ENCODE data around the gene DPH7.
"Not testable (repeated sequence)": the region's sequence is repeated elsewhere in the genome, so short reads cannot be mapped to it uniquely, and the experiment has no call there.

Gene DPH7

GRCh38 chr9:137524981-137525317 is 53.8 kb downstream of the DPH7 start:
- TF ChIP-seq JUND (IDR thresholded peaks at IDR 0.05; ENCODE audit: low read depth): no peak
- in situ Hi-C loops (cut with HindIII; ENCODE audit: low pct_unique_long_range_greater_than_20kb, low sequenced_read_pairs): no loop called here

GRCh38 chr9:137524161-137524980 is 54.4 kb downstream of the DPH7 start:
- in situ Hi-C loops (cut with HindIII; ENCODE audit: low pct_unique_long_range_greater_than_20kb, low sequenced_read_pairs): no loop called here
- DNase-seq (ENCODE audit: low read depth in 1 of 2, low spot score in 1 of 2): no peak
- no peak for TF ChIP-seq JUND (IDR thresholded peaks at IDR 0.05; ENCODE audit: low read depth)

More at GRCh38 chr9:137524981-137525317, 53.8 kb downstream of the DPH7 start:
- DNase-seq (ENCODE audit: low read depth in 1 of 2, low spot score in 1 of 2): no peak

GRCh38 chr9:137522746-137523455 is 55.8 kb downstream of the DPH7 start:
- in situ Hi-C loops (cut with HindIII; ENCODE audit: low pct_unique_long_range_greater_than_20kb, low sequenced_read_pairs): no loop called here
- TF ChIP-seq JUND (IDR thresholded peaks at IDR 0.05; ENCODE audit: low read depth): no peak
- DNase-seq (ENCODE audit: low read depth in 1 of 2, low spot score in 1 of 2): no peak

- no peak for TF ChIP-seq JUND (IDR thresholded peaks at IDR 0.05; ENCODE audit: low read depth)
- in situ Hi-C loops (cut with HindIII; ENCODE audit: low pct_unique_long_range_greater_than_20kb, low sequenced_read_pairs): no loop called here
- no peak for DNase-seq (ENCODE audit: low read depth in 1 of 2, low spot score in 1 of 2)
Observed at GRCh38 chr9:137521405-137521985, 57.2 kb downstream of the DPH7 start.

- in situ Hi-C loops (cut with HindIII; ENCODE audit: low pct_unique_long_range_greater_than_20kb, low sequenced_read_pairs): no loop called here
- no peak for TF ChIP-seq JUND (IDR thresholded peaks at IDR 0.05; ENCODE audit: low read depth)
Observed at GRCh38 chr9:137520614-137521404, 57.9 kb downstream of the DPH7 start.

GRCh38 chr9:137519553-137519952 is 59.2 kb downstream of the DPH7 start:
- in situ Hi-C loops (cut with HindIII; ENCODE audit: low pct_unique_long_range_greater_than_20kb, low sequenced_read_pairs): no loop called here
- DNase-seq (ENCODE audit: low read depth in 1 of 2, low spot score in 1 of 2): no peak
- no peak for TF ChIP-seq JUND (IDR thresholded peaks at IDR 0.05; ENCODE audit: low read depth)

More at GRCh38 chr9:137520614-137521404, 57.9 kb downstream of the DPH7 start:
- no peak for DNase-seq (ENCODE audit: low read depth in 1 of 2, low spot score in 1 of 2)

GRCh38 chr9:137518661-137519459 is 59.9 kb downstream of the DPH7 start:
- in situ Hi-C loops (cut with HindIII; ENCODE audit: low pct_unique_long_range_greater_than_20kb, low sequenced_read_pairs): not testable (repeated sequence)

GRCh38 chr9:137516144-137516917 is 62.4 kb downstream of the DPH7 start:
- in situ Hi-C loops (cut with HindIII; ENCODE audit: low pct_unique_long_range_greater_than_20kb, low sequenced_read_pairs): no loop called here
- DNase-seq (ENCODE audit: low read depth in 1 of 2, low spot score in 1 of 2): peak in 1 of 2 experiments; percentile 39
- TF ChIP-seq JUND (IDR thresholded peaks at IDR 0.05; ENCODE audit: low read depth): no peak

More at GRCh38 chr9:137518661-137519459, 59.9 kb downstream of the DPH7 start:
- not testable (repeated sequence) for DNase-seq (ENCODE audit: low read depth in 1 of 2, low spot score in 1 of 2)

- no peak for TF ChIP-seq JUND (IDR thresholded peaks at IDR 0.05; ENCODE audit: low read depth)
- in situ Hi-C loops (cut with HindIII; ENCODE audit: low pct_unique_long_range_greater_than_20kb, low sequenced_read_pairs): no loop called here
- DNase-seq (ENCODE audit: low read depth in 1 of 2, low spot score in 1 of 2): no peak
Observed at GRCh38 chr9:137515338-137515724, 63.4 kb downstream of the DPH7 start.

- TF ChIP-seq JUND (IDR thresholded peaks at IDR 0.05; ENCODE audit: low read depth): no peak
- in situ Hi-C loops (cut with HindIII; ENCODE audit: low pct_unique_long_range_greater_than_20kb, low sequenced_read_pairs): no loop called here
- DNase-seq (ENCODE audit: low read depth in 1 of 2, low spot score in 1 of 2): no peak
Observed at GRCh38 chr9:137514691-137515337, 63.9 kb downstream of the DPH7 start.

GRCh38 chr9:137513801-137514570 is 64.7 kb downstream of the DPH7 start:
- in situ Hi-C loops (cut with HindIII; ENCODE audit: low pct_unique_long_range_greater_than_20kb, low sequenced_read_pairs): not testable (repeated sequence)
- peak; percentile 83 to 89 for DNase-seq (ENCODE audit: low read depth in 1 of 2, low spot score in 1 of 2)

- in situ Hi-C loops (cut with HindIII; ENCODE audit: low pct_unique_long_range_greater_than_20kb, low sequenced_read_pairs); DNase-seq (ENCODE audit: low read depth in 1 of 2, low spot score in 1 of 2): not testable (repeated sequence)
Observed at GRCh38 chr9:137513136-137513535, 65.6 kb downstream of the DPH7 start.

Measured in T47D (cell line).